HS-27A (cell line): ENCODE results near the gene ELOF1.
A peak's percentile ranks its signal among the peaks of the same experiment; 100 is the strongest.
"Not testable (repeated sequence)": the region's sequence is repeated elsewhere in the genome, so short reads cannot be mapped to it uniquely, and the experiment has no call there.

Experiments used
- DNase-seq: peaks from one replicate; pipeline ENCODE4 v3.0.0-alpha.2; 2012; ENCODE audit warnings: low read depth, missing footprints

Gene ELOF1

GRCh38 chr19:11566164-11566563 lies 7.1 kb upstream of the ELOF1 start:
- DNase-seq: no peak

GRCh38 chr19:11565649-11565980 lies 6.6 kb upstream of the ELOF1 start:
- DNase-seq: not testable (repeated sequence)

- not testable (repeated sequence) for DNase-seq
These were observed 5.2 kb upstream of the ELOF1 start for GRCh38 chr19:11564082-11564807.

- DNase-seq: no peak
These were observed 4.5 kb upstream of the ELOF1 start for GRCh38 chr19:11563532-11563931.

- DNase-seq: peak; percentile 36
These were observed 1.5 kb upstream of the ELOF1 start for GRCh38 chr19:11560404-11561051.

- no peak for DNase-seq
These were observed 2.2 kb downstream of the ELOF1 start for GRCh38 chr19:11556634-11557420.

GRCh38 chr19:11555246-11555645 lies 3.8 kb downstream of the ELOF1 start:
- no peak for DNase-seq

GRCh38 chr19:11554160-11554559 lies 4.9 kb downstream of the ELOF1 start:
- no peak for DNase-seq

GRCh38 chr19:11552666-11553372 lies 6.2 kb downstream of the ELOF1 start:
- no peak for DNase-seq

- DNase-seq: no peak
These were observed 7.3 kb downstream of the ELOF1 start for GRCh38 chr19:11551603-11552235.

- no peak for DNase-seq
These were observed 8.8 kb downstream of the ELOF1 start for GRCh38 chr19:11550265-11550664.

GRCh38 chr19:11549386-11549953 lies 9.6 kb downstream of the ELOF1 start:
- no peak for DNase-seq

GRCh38 chr19:11547929-11548700 lies 10.9 kb downstream of the ELOF1 start:
- no peak for DNase-seq

GRCh38 chr19:11541238-11541637 lies 17.8 kb downstream of the ELOF1 start:
- DNase-seq: no peak

- no peak for DNase-seq
These were observed 18.4 kb downstream of the ELOF1 start for GRCh38 chr19:11540645-11541044.

- DNase-seq: no peak
These were observed 19.3 kb downstream of the ELOF1 start for GRCh38 chr19:11539495-11540365.

- no peak for DNase-seq
These were observed 20.6 kb downstream of the ELOF1 start, which contains the start of gene CNN1 for GRCh38 chr19:11538232-11539036. Gene CNN1, plus strand, starts transcription at chr19:11538851. Its CDS starts 77 bp downstream, at chr19:11538928.

GRCh38 chr19:11535792-11536595 lies 23.0 kb downstream of the ELOF1 start:
- DNase-seq: peak; percentile 45
